H9 (cell line): ENCODE data around the gene TOR4A. TPM values are rescaled to one million over a fixed set of nuclear protein-coding genes. Genes with fewer than 3 reads are reported as not detected.

Experiments
- DNase-seq: peaks from one replicate; pipeline ENCODE4 v3.0.0-alpha.2; 2017
- H2AFZ ChIP-seq: one replicate; pipeline ENCODE4 v1.6.1; 2013; ENCODE audit warnings: mild to moderate bottlenecking, low read length, control low read depth, moderate library complexity
- H2AK5ac ChIP-seq: 2 replicates; pipeline ENCODE4 v1.6.1; 2013; ENCODE audit warnings: low read length, control low read depth, mixed read lengths; ENCODE audit not compliant: insufficient read length
- H2BK120ac ChIP-seq: one replicate; pipeline ENCODE4 v1.6.1; 2013; ENCODE audit warnings: low read depth, mild to moderate bottlenecking, low read length, control low read depth, inconsistent platforms; ENCODE audit not compliant: poor library complexity, severe bottlenecking
- H2BK12ac ChIP-seq: 2 replicates; pipeline ENCODE4 v1.6.1; 2013; ENCODE audit warnings: low read length, control low read depth, mixed read lengths, low read depth; ENCODE audit not compliant: insufficient read length
- H2BK15ac ChIP-seq: 2 replicates; pipeline ENCODE4 v1.6.1; 2013; ENCODE audit warnings: low read depth, low read length, control low read depth
- H2BK20ac ChIP-seq: one replicate; pipeline ENCODE4 v1.6.1; 2013; ENCODE audit warnings: low read depth, mild to moderate bottlenecking, low read length, control low read depth, inconsistent platforms; ENCODE audit not compliant: poor library complexity, severe bottlenecking
- H2BK5ac ChIP-seq: 2 replicates; pipeline ENCODE4 v1.6.1; 2013; ENCODE audit warnings: low read length, control low read depth, mixed read lengths; ENCODE audit not compliant: insufficient read length
- H3K14ac ChIP-seq: 2 replicates; pipeline ENCODE4 v1.6.1; 2013; ENCODE audit warnings: low read length, control low read depth; ENCODE audit not compliant: insufficient read depth
- H3K18ac ChIP-seq: 2 replicates; pipeline ENCODE4 v1.6.1; 2013; ENCODE audit warnings: low read depth, mild to moderate bottlenecking, mixed read lengths, low read length, control low read depth; ENCODE audit not compliant: insufficient read length
- H3K23ac ChIP-seq: 2 replicates; pipeline ENCODE4 v1.6.1; 2013; ENCODE audit warnings: low read length, control low read depth, mixed read lengths, low read depth; ENCODE audit not compliant: insufficient read length
- H3K23me2 ChIP-seq: 2 replicates; pipeline ENCODE4 v1.6.1; 2013; ENCODE audit warnings: low read depth, mild to moderate bottlenecking, mixed read lengths, low read length, control low read depth; ENCODE audit not compliant: insufficient read length, poor library complexity, severe bottlenecking
- H3K27ac ChIP-seq: 2 replicates; pipeline ENCODE4 v1.5.1; 2013; ENCODE audit warnings: low read length, control low read depth, mixed read lengths, low read depth; ENCODE audit not compliant: insufficient read length
- H3K27me3 ChIP-seq: 2 replicates; pipeline ENCODE4 v1.6.1; 2013; ENCODE audit warnings: low read length, control low read depth, inconsistent platforms; ENCODE audit not compliant: insufficient read depth
- H3K4ac ChIP-seq: 2 replicates; pipeline ENCODE4 v1.6.1; 2013; ENCODE audit warnings: low read depth, mild to moderate bottlenecking, control low read depth, inconsistent platforms, low read length, moderate library complexity
- H3K4me1 ChIP-seq: 2 replicates; pipeline ENCODE4 v1.6.1; 2013; ENCODE audit warnings: low read length, control low read depth, inconsistent platforms; ENCODE audit not compliant: insufficient read depth
- H3K4me2 ChIP-seq: 2 replicates; pipeline ENCODE4 v1.6.1; 2013; ENCODE audit warnings: low read length, control low read depth, mixed read lengths; ENCODE audit not compliant: insufficient read length, insufficient read depth
- H3K56ac ChIP-seq: 2 replicates; pipeline ENCODE4 v1.6.1; 2013; ENCODE audit warnings: low read depth, mild to moderate bottlenecking, mixed read lengths, low read length, control low read depth; ENCODE audit not compliant: insufficient read length
- H3K79me1 ChIP-seq: 2 replicates; pipeline ENCODE4 v1.6.1; 2013; ENCODE audit warnings: low read depth, mild to moderate bottlenecking, moderate library complexity, low read length, control low read depth, inconsistent platforms; ENCODE audit not compliant: insufficient read depth, poor library complexity, severe bottlenecking
- H3K79me2 ChIP-seq: 2 replicates; pipeline ENCODE4 v1.6.1; 2013; ENCODE audit warnings: low read length, control low read depth, inconsistent platforms; ENCODE audit not compliant: insufficient read depth
- H3K9ac ChIP-seq: 2 replicates; pipeline ENCODE4 v1.6.1; 2013; ENCODE audit warnings: low read length, control low read depth, mixed read lengths; ENCODE audit not compliant: insufficient read length; ENCODE audit errors: extremely low read depth
- H3K9me3 ChIP-seq: one replicate; pipeline ENCODE4 v1.6.1; 2013; ENCODE audit warnings: low read depth, low read length, inconsistent platforms; ENCODE audit not compliant: control insufficient read depth
- H3T11ph ChIP-seq: one replicate; pipeline ENCODE4 v1.6.1; 2013; ENCODE audit warnings: mild to moderate bottlenecking, low read length, control low read depth, inconsistent platforms
- H4K20me1 ChIP-seq: one replicate; pipeline ENCODE4 v1.6.1; 2013; ENCODE audit not compliant: control insufficient read depth, insufficient read length, insufficient read depth
- H4K5ac ChIP-seq: 2 replicates; pipeline ENCODE4 v1.6.1; 2013; ENCODE audit warnings: low read depth, mild to moderate bottlenecking, mixed read lengths, low read length, control low read depth; ENCODE audit not compliant: insufficient read length
- H4K8ac ChIP-seq: replicated peaks from 2 replicates; pipeline ENCODE4 v1.6.1; 2013; ENCODE audit warnings: low read length, control low read depth, mixed read lengths, low read depth; ENCODE audit not compliant: insufficient read length
- H4K91ac ChIP-seq: 2 replicates; pipeline ENCODE4 v1.6.1; 2013; ENCODE audit warnings: low read depth, mild to moderate bottlenecking, moderate library complexity, mixed read lengths, low read length, control low read depth; ENCODE audit not compliant: insufficient read length
- H3K27ac Mint-ChIP-seq, 3 experiments: 2 replicates in 2 of 3; 3 replicates in 1 of 3; pipeline ENCODE4 v1.8.0; 2020 to 2021; ENCODE audit warnings: mixed read lengths in 3 of 3, mild to moderate bottlenecking in 1 of 3, moderate library complexity in 1 of 3
- H3K27me3 Mint-ChIP-seq: 2 replicates; pipeline ENCODE4 v1.8.0; 2021; ENCODE audit warnings: low read depth, mild to moderate bottlenecking, moderate library complexity, mixed read lengths
- H3K36me3 Mint-ChIP-seq, 3 experiments: 2 replicates in 2 of 3; 3 replicates in 1 of 3; pipeline ENCODE4 v1.8.0; 2020 to 2021; ENCODE audit warnings: low read depth in 3 of 3, mixed read lengths in 3 of 3; ENCODE audit not compliant: insufficient read depth in 1 of 3
- H3K4me1 Mint-ChIP-seq, 2 experiments: 2 replicates each; pipeline ENCODE4 v1.8.0; 2020; ENCODE audit warnings: mixed read lengths in 2 of 2
- H3K4me3 Mint-ChIP-seq, 2 experiments: 2 replicates in 1 of 2; 3 replicates in 1 of 2; pipeline ENCODE4 v1.8.0; 2020 to 2021; ENCODE audit warnings: mild to moderate bottlenecking in 2 of 2, mixed read lengths in 2 of 2, moderate library complexity in 1 of 2
- H3K9me3 Mint-ChIP-seq, 2 experiments: 2 replicates in 1 of 2; 3 replicates in 1 of 2; pipeline ENCODE4 v1.8.0; 2020; ENCODE audit warnings: mild to moderate bottlenecking in 2 of 2, mixed read lengths in 2 of 2, moderate library complexity in 1 of 2
- WGBS: extraction: QIAGEN DNeasy Blood & Tissue Kit; methylation state at CpG from one replicate; pipeline ENCODE4 v1.1.7; 2013; ENCODE audit warnings: missing lambda C conversion rate, low lambda C conversion rate, mixed read lengths; ENCODE audit not compliant: insufficient read length; ENCODE audit errors: extremely low coverage; 5-methylcytosine and 5-hydroxymethylcytosine counted together
- total RNA-seq: library from RNA; stranded (reverse); gene quantifications from 2 replicates; pipeline ENCODE4 v1.2.1, GENCODE V29; 2021
- TF ChIP-seq, protein P1 (sequence below): fragments of 200-600 bp; sonication (generic); conservative IDR thresholded peaks from 3 replicates; pipeline ENCODE4 v1.8.0; 2021; ENCODE audit warnings: antibody characterized with exemption, mild to moderate bottlenecking

Gene TOR4A
- total RNA-seq, 1 experiment from 2014 or later: 6.2 TPM

DNA sequence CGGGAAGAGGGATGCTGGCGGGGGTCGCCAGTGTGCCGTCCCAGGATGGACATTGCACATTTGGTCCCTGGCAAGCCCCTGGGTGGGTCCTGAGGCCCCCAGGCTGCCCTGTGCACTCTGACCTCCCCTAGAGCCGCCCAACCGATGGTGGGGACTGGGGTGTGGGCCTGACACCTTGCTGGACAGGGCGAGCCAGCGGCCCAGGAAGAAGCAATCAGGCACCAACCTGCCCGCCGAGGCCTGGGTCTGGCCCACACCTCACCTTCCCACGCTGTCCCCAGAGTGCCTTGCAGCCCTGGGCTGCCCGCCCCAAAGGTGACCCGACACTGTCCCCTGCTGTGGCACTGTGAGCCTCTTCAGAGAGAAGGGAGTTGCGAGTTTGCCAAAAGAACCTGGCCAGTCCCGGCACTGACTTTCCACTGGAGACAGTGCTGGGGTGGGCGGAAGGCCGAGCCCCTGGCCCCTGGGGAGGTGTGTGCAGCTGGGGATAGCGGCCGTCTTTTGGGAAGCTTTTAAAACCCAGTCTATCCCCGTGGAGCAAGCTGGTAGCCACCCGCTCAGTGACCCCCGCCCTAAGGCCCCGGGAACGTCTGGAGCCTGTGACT is 36.5 kb downstream of the TOR4A start:
- Histone ChIP-seq H2BK20ac (no peak overlapping the region), H3K4me2 (no peak overlapping the region), H3K27me3 (no peaks in the 10 kb centered on the region), H2BK15ac (no peak overlapping the region), H3K23ac (no peak overlapping the region), H3K18ac (no peak overlapping the region), H3K4ac (no peak overlapping the region), H3K4me1 (no peaks in the 10 kb centered on the region; the same call in 1 of the 2 replicates), H4K20me1 (no peaks in the 10 kb centered on the region), H3T11ph (no peak overlapping the region), H2BK120ac (no peak overlapping the region), H3K14ac (no peak overlapping the region), H4K91ac (no peak overlapping the region), H3K23me2 (no peaks in the 10 kb centered on the region), H2AFZ (no peak overlapping the region), H2BK5ac (no peak overlapping the region), H4K5ac (no peak overlapping the region), H3K9ac (no peak overlapping the region), H3K79me2 (no peaks in the 10 kb centered on the region), H3K27ac (no peak overlapping the region), H2BK12ac (no peak overlapping the region), H4K8ac (no peak overlapping the region), H3K9me3 (no peaks in the 10 kb centered on the region), H3K79me1 (no peaks in the 10 kb centered on the region), H2AK5ac (no peak overlapping the region), H3K56ac (no peak overlapping the region)
- DNase-seq: peak; percentile 31
- WGBS: no CpG with 5 or more reads among the region's 24 CpGs
- Mint-ChIP-seq H3K4me3 (no peak overlapping the region; a peak in 1 of 5 replicates), H3K27me3 (peaks cover 3% of the 10 kb centered on the region; the same call in 1 of the 2 replicates), H3K4me1 (peaks cover 8 to 15% of the 10 kb centered on the region in 2 experiments; a peak in 3 of 4 replicates), H3K9me3 (no peaks in the 10 kb centered on the region; a peak in 1 of 5 replicates), H3K27ac (no peak overlapping the region), H3K36me3 (no peaks in the 10 kb centered on the region)
- TF ChIP-seq, protein P1, sequence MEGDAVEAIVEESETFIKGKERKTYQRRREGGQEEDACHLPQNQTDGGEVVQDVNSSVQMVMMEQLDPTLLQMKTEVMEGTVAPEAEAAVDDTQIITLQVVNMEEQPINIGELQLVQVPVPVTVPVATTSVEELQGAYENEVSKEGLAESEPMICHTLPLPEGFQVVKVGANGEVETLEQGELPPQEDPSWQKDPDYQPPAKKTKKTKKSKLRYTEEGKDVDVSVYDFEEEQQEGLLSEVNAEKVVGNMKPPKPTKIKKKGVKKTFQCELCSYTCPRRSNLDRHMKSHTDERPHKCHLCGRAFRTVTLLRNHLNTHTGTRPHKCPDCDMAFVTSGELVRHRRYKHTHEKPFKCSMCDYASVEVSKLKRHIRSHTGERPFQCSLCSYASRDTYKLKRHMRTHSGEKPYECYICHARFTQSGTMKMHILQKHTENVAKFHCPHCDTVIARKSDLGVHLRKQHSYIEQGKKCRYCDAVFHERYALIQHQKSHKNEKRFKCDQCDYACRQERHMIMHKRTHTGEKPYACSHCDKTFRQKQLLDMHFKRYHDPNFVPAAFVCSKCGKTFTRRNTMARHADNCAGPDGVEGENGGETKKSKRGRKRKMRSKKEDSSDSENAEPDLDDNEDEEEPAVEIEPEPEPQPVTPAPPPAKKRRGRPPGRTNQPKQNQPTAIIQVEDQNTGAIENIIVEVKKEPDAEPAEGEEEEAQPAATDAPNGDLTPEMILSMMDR: no peak
